Thyroid gland (tissue), 4 donors: Measurements from ENCODE around the gene GRIFIN. TPM values are rescaled to one million over a fixed set of nuclear protein-coding genes. Genes with fewer than 3 reads are reported as not detected.

ENCODE experiments used
- DNase-seq, 2 donors: peaks; one replicate each; pipeline ENCODE4 v3.0.0-alpha.2; 2019
- H3K27ac ChIP-seq, 3 donors: fragments of 200-600 bp; sonication (generic); 1 replicate in 2 of 3; 2 replicates in 1 of 3; pipeline ENCODE4 v1.5.1; 2016 to 2019; ENCODE audit warnings: mild to moderate bottlenecking in 1 of 3, moderate library complexity in 1 of 3
- H3K27me3 ChIP-seq: fragments of 200-600 bp; sonication (generic); one replicate; pipeline ENCODE4 v1.5.1; 2019
- H3K36me3 ChIP-seq, 2 donors: fragments of 200-600 bp; sonication (generic); one replicate each; pipeline ENCODE4 v1.5.1; 2016 to 2019
- H3K4me1 ChIP-seq, 2 donors: fragments of 200-600 bp; sonication (generic); one replicate each; pipeline ENCODE4 v1.5.1; 2017 to 2019
- H3K4me3 ChIP-seq, 3 donors: fragments of 200-600 bp; sonication (generic); replicated peaks in 1 of 3; 1 replicate in 2 of 3; 2 replicates in 1 of 3; pipeline ENCODE4 v1.5.1; 2016; ENCODE audit warnings: mild to moderate bottlenecking in 1 of 3
- H3K9me3 ChIP-seq: fragments of 200-600 bp; sonication (generic); one replicate; pipeline ENCODE4 v1.5.1; 2017
- CTCF ChIP-seq, 6 experiments: fragments of 200-600 bp in 3 of 6; fragments of 450-650 bp in 3 of 6; sonication (generic) in 3 of 6; IDR thresholded peaks; one replicate each; pipeline ENCODE4 v1.5.1; 2016 to 2019; ENCODE audit warnings: antibody characterized with exemption in 6 of 6, mild to moderate bottlenecking in 2 of 6, inconsistent platforms in 1 of 6, moderate library complexity in 1 of 6
- POLR2A ChIP-seq, 2 donors: fragments of 450-650 bp; IDR thresholded peaks; one replicate each; pipeline ENCODE4 v1.6.1; 2017; ENCODE audit warnings: antibody characterized with exemption in 2 of 2, mild to moderate bottlenecking in 2 of 2, moderate library complexity in 1 of 2
- WGBS, 2 donors: methylation state at CpG; one replicate each; pipeline ENCODE4 v1.1.5; 2017; 5-methylcytosine and 5-hydroxymethylcytosine counted together
- intact Hi-C: fragments of 100-400 bp; cut with DNase I; formaldehyde crosslinking; loops from one replicate; pipeline ENCODE4 v1.15.1; 2023
- total RNA-seq, 4 donors: library from RNA; depleted of rRNA; stranded (reverse); fragments of >200 nt; gene quantifications; one replicate each; pipeline ENCODE4 v1.2.3, GENCODE V29; 2016

The GRIFIN gene
- total RNA-seq, 4 donors from 2014 or later: not detected

- no peaks in the 10 kb centered on the region for H3K27me3 ChIP-seq
- TF ChIP-seq POLR2A (IDR thresholded peaks at IDR 0.05): no peak
- TF ChIP-seq CTCF (IDR thresholded peaks at IDR 0.05): no peak
- DNase-seq: no peak
- 87 to 89% methylated on average over 11 to 12 of the region's 13 CpGs for WGBS, 2 donors
- no peak overlapping the region for H3K4me3 ChIP-seq
- intact Hi-C loops: no loop called here
- H3K36me3 ChIP-seq: no peaks in the 10 kb centered on the region
- no peak overlapping the region for H3K27ac ChIP-seq
- H3K4me1 ChIP-seq: peaks cover 0 to 45% of the 10 kb centered on the region in 2 donors
- H3K9me3 ChIP-seq: no peaks in the 10 kb centered on the region
These were observed 34.1 kb upstream of the GRIFIN start for GRCh38 chr7:2510130-2510776.

GRCh38 chr7:2509298-2509906, 33.2 kb upstream of the GRIFIN start:
- Histone ChIP-seq H3K27ac (peak overlapping the region in 1 of 3 donors; percentile 28), H3K4me1 (peaks cover 0 to 45% of the 10 kb centered on the region in 2 donors), H3K4me3 (no peak overlapping the region), H3K27me3 (no peaks in the 10 kb centered on the region), H3K9me3 (no peaks in the 10 kb centered on the region), H3K36me3 (no peaks in the 10 kb centered on the region)
- DNase-seq: no peak
- TF ChIP-seq CTCF (IDR thresholded peaks at IDR 0.05): no peak
- TF ChIP-seq POLR2A (IDR thresholded peaks at IDR 0.05): no peak
- 73 to 90% methylated on average over 12 to 16 of the region's 23 CpGs for WGBS, 2 donors
- intact Hi-C loops: no loop called here

GRCh38 chr7:2508327-2509215, 32.4 kb upstream of the GRIFIN start:
- Histone ChIP-seq H3K9me3 (no peaks in the 10 kb centered on the region), H3K4me1 (peaks cover 0 to 45% of the 10 kb centered on the region in 2 donors), H3K27ac (peak overlapping the region in 1 of 3 donors; percentile 28), H3K36me3 (no peaks in the 10 kb centered on the region), H3K27me3 (no peaks in the 10 kb centered on the region), H3K4me3 (no peak overlapping the region)
- TF ChIP-seq POLR2A (IDR thresholded peaks at IDR 0.05) (no peak), CTCF (IDR thresholded peaks at IDR 0.05) (no peak)
- 60 to 69% methylated on average over 31 to 33 of the region's 43 CpGs for WGBS, 2 donors
- DNase-seq: peak; percentile 24 to 38
- intact Hi-C loops: no loop called here

GRCh38 chr7:2507917-2508306, 31.7 kb upstream of the GRIFIN start:
- no peaks in the 10 kb centered on the region for H3K27me3 ChIP-seq
- no peaks in the 10 kb centered on the region for H3K36me3 ChIP-seq
- no peak overlapping the region for H3K4me3 ChIP-seq
- intact Hi-C loops: no loop called here
- DNase-seq: no peak
- H3K27ac ChIP-seq: peak overlapping the region in 1 of 3 donors; percentile 28
- H3K9me3 ChIP-seq: no peaks in the 10 kb centered on the region
- WGBS, 2 donors: 89 to 100% methylated on average over 1 to 6 of the region's 6 CpGs
- peaks cover 0 to 45% of the 10 kb centered on the region in 2 donors for H3K4me1 ChIP-seq
- no peak for TF ChIP-seq CTCF (IDR thresholded peaks at IDR 0.05)
- TF ChIP-seq POLR2A (IDR thresholded peaks at IDR 0.05): no peak
